ENCODE data around the gene TPD52L1.

Gene TPD52L1

GRCh38 chr6:125212377-125212776 is 58.8 kb downstream of the TPD52L1 start:
- no peak for DNase-seq

- DNase-seq = no peak
Observed at GRCh38 chr6:125213939-125214338, 60.4 kb downstream of the TPD52L1 start.

GRCh38 chr6:125215252-125215819 is 61.8 kb downstream of the TPD52L1 start:
- DNase-seq = no peak

GRCh38 chr6:125216015-125216414 is 62.4 kb downstream of the TPD52L1 start:
- DNase-seq = no peak

- no peak for DNase-seq
Observed at GRCh38 chr6:125217369-125217768, 63.8 kb downstream of the TPD52L1 start.

- no peak for DNase-seq
Observed at GRCh38 chr6:125217992-125218391, 64.4 kb downstream of the TPD52L1 start.

- DNase-seq = no peak
Observed at GRCh38 chr6:125219361-125219895, 65.9 kb downstream of the TPD52L1 start.

GRCh38 chr6:125220712-125221111 is 67.1 kb downstream of the TPD52L1 start:
- DNase-seq = no peak

- no peak for DNase-seq
Observed at GRCh38 chr6:125222531-125223455, 69.2 kb downstream of the TPD52L1 start.

GRCh38 chr6:125224231-125224861 is 70.8 kb downstream of the TPD52L1 start:
- DNase-seq = no peak

- no peak for DNase-seq
Observed at GRCh38 chr6:125227244-125227643, 73.7 kb downstream of the TPD52L1 start.

GRCh38 chr6:125228981-125229479 is 75.5 kb downstream of the TPD52L1 start:
- DNase-seq = no peak

- DNase-seq = no peak
Observed at GRCh38 chr6:125230674-125231073, 77.1 kb downstream of the TPD52L1 start.

- no peak for DNase-seq
Observed at GRCh38 chr6:125231133-125231532, 77.6 kb downstream of the TPD52L1 start.

- DNase-seq = no peak
Observed at GRCh38 chr6:125231574-125232343, 78.2 kb downstream of the TPD52L1 start.

GRCh38 chr6:125232466-125232865 is 78.9 kb downstream of the TPD52L1 start:
- DNase-seq = no peak

- no peak for DNase-seq
Observed at GRCh38 chr6:125233202-125233601, 79.6 kb downstream of the TPD52L1 start.

- DNase-seq = no peak
Observed at GRCh38 chr6:125236536-125237327, 83.2 kb downstream of the TPD52L1 start.

- DNase-seq = no peak
Observed at GRCh38 chr6:125237764-125238163, 84.2 kb downstream of the TPD52L1 start.

- no peak for DNase-seq
Observed at GRCh38 chr6:125245109-125245508, 91.5 kb downstream of the TPD52L1 start.

GRCh38 chr6:125245523-125246264 is 92.1 kb downstream of the TPD52L1 start:
- DNase-seq = no peak
